Choroid plexus epithelial cell (primary cell): Measurements from ENCODE around the gene MZF1.

Source experiments
- DNase-seq: peaks from one replicate; pipeline ENCODE4 v3.0.0-alpha.2; 2010; ENCODE audit warnings: low read depth
- H3K4me3 ChIP-seq: 2 replicates; pipeline ENCODE4 v1.5.1; 2011; ENCODE audit warnings: low read depth, mild to moderate bottlenecking, control low read depth, low read length, moderate library complexity
- CTCF ChIP-seq: conservative IDR thresholded peaks from 2 replicates; pipeline ENCODE4 v1.5.1; 2011; ENCODE audit warnings: low read depth, mild to moderate bottlenecking, control low read depth, inconsistent platforms, low read length, moderate library complexity

MZF1 gene

GRCh38 chr19:58573658-58574164 lies 576 bp upstream of the MZF1 start:
- peak overlapping the region; percentile 91 for H3K4me3 ChIP-seq
- DNase-seq = no peak
- TF ChIP-seq CTCF = no peak

DNA sequence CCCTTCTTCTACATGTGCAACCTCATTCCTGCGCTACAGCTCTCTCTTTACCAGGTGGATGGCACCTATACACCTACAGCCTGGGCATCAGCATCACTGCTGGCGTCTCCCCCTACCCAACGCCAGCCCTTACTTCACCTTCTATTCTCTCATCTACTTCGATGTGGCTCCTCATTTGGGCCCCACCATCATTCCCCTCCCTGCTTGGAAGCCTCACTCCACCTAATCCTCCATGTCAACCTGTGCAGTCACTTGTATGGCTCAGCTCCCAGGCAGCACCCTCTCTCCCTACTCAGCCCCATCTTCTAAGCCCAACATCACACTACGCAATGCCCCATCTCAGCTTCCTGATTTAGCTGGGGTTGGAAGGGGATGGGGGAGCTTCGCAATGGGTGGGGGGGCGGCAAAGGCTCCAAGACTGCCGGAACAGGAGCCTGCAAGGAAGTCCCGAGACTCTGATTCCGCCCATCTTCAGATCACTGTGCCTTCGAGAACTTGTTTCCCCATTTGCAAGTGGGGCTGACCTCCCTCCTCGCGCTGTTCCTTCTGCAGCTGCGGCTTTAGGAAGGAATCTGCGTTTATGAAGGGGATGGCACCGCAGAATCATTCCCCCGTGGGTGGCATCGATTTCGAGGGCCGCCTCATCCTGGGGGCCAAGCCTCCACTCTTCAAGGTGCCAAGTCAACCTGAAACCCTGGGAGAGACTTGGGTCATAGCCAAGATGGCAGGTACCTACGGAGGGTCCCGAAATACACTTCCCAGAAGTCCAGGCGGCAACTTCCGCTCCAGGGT lies 913 bp downstream of the MZF1 start:
- no peak for TF ChIP-seq CTCF
- H3K4me3 ChIP-seq = peak overlapping the region; percentile 91
- DNase-seq = no peak

DNA sequence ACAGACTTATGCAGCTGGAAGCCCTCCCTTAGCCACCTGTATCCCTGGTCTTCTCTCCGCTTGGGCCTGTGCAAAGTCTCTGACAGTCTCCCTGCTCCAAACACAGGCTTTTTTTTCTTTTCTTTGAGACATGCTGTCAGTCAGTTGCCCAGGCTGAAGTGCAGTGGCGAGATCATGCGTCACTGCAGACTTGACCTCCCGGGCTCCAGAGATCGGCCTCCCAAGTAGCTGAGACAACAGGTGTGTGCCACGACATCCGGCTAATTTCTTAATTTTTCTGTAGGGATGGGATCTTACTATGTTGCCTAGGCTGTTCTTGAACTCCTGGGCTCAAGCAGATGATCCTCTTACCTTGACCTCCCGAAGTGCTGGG lies 1.6 kb downstream of the MZF1 start:
- TF ChIP-seq CTCF = no peak
- H3K4me3 ChIP-seq = no peak overlapping the region
- DNase-seq = no peak

DNA sequence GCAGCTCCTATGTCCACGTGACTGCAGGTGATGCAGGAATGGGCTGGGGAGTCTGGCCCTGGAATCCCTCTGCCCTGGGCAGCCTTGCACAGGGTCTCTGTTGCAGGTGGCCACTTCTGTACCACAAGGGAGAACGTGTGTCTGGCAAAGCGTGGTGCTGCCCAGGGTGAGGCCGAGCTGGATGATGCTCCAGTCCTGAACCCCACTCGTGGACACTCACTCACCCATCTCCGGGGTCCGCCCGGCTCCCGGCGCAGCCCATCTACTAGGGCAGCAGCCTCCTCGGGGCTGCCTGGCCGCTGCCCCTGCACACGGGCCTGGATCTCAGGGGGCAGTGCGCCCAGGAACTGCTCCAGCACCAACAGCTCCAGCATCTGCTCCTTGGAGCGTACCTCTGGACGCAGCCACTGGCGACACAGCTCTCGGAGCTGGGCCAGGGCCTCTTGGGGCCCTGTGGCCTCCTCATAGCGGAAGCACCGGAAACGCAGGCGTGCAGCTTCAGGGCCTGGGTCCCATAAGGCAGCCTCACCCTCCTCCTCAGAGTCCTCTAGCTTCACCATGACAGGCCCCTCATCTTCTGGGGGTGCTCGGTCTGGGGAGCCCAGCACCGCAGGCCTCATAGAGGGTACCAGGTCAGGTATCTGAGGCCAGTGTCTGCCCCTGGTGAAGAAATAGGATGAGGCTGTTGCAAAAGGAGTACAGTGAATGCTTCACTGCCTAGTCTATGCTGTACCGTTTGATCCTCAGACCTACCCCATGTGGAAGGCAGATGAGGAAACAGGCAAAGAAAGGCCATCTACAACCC lies 2.2 kb downstream of the MZF1 start:
- TF ChIP-seq CTCF = no peak
- H3K4me3 ChIP-seq = no peak overlapping the region
- no peak for DNase-seq

DNA sequence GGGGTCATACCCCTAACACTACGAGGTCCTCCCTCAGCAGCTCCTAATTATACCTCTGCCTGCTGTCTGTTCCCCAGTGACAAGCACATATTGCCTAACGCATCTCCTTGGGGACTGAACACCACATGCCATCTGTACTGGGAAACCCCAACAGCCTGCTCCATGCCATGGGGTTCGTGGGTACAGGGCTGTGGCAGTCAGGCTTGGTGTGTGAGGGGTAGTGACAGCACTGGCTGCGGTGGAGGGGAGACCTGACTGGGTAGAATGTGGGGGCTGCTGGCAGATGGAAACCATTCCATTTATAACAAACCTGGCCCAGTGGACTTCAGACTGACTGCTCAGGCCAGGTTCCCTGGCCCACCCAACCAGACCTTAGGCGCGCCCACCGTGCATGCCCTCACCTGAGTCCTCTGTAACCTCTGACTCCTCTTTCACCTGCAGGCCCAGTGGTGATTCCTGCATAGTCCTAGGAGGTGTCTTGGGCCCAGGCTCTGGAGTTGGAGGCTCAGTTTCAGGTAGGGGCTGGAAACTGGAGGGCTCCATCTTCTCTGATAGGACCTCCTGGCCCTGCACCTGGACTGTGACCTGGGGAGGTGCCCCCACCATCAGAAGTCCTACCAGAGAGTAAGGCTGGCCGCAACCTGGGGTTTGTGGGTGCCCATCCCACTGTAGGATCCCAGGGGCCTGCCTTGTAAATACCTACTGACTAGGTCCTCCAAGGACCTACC lies 3.0 kb downstream of the MZF1 start:
- no peak overlapping the region for H3K4me3 ChIP-seq
- no peak for TF ChIP-seq CTCF
- no peak for DNase-seq

DNA sequence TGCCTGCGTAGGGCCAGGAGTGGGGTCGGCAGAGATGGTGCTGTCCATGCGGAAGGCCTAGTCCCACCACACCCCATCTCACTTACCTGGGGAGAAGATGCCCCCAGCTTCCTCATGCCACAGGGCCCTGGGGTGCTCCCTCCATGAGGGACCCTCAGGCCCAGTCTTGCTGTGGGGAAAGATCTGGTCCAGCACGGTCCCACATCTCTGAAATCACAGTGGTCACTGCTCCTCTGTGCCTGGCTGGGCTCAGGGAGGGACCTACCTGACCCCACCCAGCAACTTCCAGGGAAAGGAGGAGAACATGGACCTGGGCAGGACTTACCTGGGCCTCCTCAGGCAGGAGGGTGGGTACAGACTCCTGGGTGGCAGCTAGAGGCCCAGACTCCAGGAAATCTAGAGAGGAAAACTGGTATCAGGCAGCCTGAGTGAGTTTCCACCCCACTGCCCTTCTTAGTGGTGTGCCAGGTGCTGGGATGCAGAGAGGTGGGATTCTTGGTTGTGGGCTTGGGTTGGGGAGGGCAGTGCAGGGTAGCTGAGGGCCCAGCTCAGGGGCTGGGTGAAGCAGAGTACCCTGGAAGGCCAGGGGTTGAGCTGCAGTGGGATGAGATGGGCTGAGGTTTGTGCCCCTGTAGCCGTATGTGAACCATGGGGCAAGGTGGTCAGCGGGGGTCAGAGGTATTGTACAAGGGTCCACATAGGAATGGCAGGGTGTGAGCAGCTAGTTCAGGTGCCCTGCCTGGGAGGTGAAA lies 3.8 kb downstream of the MZF1 start:
- no peak for DNase-seq
- no peak overlapping the region for H3K4me3 ChIP-seq
- no peak for TF ChIP-seq CTCF
